GM19328 (cell line): ENCODE data around the gene BTNL9.
"Not testable (repeated sequence)": the region's sequence is repeated elsewhere in the genome, so short reads cannot be mapped to it uniquely, and the experiment has no call there.

ENCODE experiments used
- ATAC-seq: cut with Tn5 transposase; IDR thresholded peaks from one replicate; pipeline ENCODE4 v1.9.1; 2021; ENCODE audit warnings: mild to moderate bottlenecking, moderate library complexity; ENCODE audit not compliant: unreplicated experiment

BTNL9 gene

DNA sequence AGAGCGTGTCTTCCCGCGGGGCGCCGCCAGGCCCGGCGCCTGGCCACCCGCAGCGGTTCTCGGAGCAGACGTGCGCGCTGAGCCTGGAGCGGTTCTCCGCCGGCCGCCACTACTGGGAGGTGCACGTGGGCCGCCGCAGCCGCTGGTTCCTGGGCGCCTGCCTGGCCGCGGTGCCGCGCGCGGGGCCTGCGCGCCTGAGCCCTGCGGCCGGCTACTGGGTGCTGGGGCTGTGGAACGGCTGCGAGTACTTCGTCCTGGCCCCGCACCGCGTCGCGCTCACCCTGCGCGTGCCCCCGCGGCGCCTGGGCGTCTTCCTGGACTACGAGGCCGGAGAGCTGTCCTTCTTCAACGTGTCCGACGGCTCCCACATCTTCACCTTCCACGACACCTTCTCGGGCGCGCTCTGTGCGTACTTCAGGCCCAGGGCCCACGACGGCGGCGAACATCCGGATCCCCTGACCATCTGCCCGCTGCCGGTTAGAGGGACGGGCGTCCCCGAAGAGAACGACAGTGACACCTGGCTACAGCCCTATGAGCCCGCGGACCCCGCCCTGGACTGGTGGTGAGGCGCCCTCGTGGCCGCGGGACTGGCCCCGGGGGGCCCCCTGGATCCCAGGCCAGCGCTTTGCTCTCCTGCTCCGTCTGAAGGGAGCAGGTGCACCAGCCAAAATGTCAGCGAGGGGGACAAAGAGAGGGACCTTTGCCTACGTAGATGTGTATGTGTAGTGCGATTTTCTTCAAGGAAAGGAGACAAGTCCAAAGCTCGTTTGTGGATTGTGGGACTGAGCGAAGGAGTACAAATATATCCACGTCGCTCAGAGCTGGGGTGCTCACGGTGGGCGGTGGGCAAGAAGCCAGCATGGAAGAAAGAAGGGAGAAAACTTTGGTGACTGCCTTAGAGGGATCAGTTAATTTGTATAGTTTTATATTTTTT lies 19.5 kb downstream of the BTNL9 start:
- no peak for ATAC-seq

DNA sequence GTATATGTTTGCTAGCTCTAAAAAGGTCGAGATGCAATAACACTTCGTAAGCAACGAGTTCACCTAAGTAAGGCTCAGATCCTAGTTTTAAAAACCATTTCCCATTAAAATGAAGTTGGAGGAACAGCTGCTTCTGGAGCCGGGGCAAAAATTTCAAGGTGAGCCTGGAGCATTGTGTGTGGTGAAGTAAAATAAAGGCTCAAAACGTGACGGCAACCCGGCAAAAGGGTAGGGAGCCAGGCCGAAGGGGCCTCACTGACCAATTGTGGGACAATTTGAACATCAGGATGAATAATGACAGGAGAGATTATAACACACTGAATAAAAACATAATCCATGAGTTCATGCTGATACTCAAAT lies 20.1 kb downstream of the BTNL9 start:
- no peak for ATAC-seq

DNA sequence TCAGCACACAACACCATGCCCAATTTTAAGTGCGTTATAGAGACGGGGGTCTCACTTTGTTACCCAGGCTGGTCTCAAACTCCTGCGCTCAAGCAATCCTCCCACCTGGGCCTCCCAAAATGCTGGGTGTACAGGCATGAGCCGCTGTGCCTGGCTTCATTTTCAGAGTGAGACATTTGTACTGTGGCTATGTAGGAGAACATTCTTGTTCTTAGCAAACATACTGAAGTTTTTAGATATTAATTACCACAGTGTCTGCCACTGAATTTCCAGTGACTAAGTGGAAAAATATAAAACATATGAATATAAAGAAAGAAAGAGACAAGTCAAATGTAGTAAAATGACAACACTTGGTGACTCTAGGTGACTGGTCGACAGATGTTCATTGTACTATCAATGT lies 20.9 kb downstream of the BTNL9 start:
- no peak for ATAC-seq

DNA sequence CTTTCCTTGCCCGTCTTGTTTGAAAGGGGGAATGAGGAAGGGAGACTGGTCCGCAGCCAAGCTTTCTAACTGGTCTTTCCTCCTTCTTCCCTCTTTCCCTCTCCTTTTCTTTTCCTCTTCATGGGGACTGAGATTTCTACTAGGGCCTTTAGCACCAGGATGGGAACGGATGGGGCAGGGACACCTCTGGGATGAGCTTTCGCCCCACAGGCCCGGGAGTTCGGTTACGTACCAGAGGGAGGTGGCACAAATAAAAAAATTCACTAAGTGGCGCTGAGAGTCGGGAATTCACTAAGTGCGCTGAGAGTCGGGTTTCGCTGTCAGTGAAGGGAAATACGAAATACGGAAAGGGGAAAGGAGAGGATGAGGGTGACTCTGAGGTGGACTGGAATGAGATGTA lies 21.6 kb downstream of the BTNL9 start:
- ATAC-seq: no peak

DNA sequence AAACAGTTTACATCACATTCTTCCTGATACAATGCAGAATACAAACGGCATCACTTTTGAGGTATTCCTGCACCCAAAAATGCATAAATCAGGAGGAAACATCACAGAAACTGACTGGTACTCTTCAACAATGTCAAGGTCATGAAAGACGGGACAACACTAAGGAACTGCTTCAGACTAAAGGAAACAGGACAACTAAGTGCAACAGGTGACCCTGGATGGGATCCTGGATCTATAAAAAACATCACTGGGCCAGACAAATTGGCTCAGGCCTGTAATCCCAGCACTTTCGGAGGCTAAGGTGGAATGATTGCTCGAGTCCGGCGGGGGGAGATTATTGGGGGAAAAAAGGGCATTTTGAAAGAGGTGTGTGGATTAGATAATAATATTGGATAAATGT lies 22.6 kb downstream of the BTNL9 start:
- ATAC-seq: no peak

DNA sequence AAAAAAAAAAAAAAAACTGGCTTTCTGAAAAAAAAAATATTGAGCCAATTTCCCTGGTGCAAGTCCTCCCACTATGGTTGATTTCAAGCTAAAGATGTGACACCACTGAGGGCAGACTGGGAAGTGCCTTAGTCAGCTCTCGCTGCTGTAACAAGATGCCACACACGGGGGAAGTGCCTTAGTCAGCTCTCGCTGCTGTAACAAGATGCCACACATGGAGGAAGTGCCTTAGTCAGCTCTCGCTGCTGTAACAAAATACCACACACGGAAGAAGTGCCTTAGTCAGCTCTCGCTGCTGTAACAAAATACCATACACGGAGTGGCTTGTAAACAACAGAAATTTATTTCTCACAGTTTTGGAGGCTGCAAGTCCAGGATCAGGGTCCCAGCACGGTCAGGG lies 23.4 kb downstream of the BTNL9 start:
- no peak for ATAC-seq

DNA sequence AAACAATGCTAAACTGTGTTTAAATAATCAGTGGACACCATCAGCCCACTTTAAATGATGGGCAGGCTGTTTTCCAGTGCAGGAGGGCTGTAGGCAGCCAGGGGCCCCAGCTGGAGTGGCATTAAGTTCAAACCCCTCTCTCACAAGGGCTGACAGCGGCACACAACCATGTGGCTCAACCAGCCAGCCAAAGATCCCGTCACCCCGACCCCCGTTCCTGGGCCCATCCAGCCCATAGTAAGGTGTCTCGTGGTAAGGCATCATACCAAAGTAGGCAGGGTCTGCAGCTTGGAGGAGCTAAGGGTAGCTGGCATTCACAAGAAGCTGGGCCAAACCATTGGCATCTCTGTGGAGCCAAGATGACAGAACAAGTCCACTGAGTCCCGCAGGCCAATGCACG lies 24.9 kb downstream of the BTNL9 start:
- no peak for ATAC-seq

DNA sequence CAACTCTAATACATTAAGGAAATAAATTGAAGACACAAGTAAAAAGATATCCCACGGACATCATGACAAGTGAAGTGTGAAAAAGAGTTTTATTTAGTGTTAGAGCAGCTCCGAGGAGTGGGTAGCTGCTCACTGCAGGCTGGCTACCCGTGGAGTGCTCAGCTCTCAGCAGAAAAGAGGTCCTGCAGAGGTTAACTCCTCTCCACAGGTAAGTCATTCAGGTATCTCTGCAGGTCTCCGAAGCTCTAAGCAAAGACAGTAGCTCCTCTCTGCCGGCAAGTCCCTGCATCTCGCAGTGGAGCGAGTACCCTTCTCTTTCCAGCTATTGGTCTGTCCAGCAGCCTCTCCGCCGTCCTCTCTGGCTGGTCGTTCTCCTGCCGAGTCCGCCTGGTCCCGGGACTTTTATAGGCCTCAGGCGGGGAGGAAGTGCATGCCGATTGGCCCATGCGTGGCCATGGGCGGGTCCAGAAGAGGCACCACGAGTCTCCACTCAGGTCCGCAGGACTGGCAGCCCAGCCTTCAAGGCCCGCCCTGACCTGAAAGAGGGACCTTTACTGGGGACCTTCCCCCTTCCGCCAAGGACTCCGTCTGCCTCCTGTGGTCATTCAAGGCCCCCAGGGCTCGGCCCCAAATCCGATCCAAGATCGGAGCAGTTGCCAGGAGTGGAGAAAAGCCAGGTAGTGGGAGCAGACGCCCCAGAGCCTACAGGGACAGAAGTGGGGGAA lies 29.9 kb downstream of the BTNL9 start:
- ATAC-seq: no peak

DNA sequence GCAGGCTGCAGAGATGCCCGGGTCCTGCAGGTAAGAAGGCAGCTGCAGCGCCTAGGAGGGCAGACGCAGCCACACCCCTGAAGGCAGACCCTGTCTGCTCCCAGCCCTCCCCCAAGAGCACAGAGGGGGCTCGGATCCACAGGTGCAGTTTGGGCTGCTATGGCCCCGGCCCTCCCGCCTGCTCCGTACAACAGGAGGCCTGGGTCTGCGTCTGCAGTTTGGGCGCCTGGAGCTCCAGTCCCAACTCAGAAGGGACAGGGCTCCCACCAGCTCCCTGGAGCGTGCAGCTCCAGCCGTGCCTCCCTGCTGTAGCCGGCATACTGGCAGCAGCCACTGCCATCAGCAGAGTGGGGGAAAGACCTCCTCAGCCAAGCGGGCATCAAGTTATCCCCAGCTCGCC lies 30.5 kb downstream of the BTNL9 start:
- no peak for ATAC-seq

DNA sequence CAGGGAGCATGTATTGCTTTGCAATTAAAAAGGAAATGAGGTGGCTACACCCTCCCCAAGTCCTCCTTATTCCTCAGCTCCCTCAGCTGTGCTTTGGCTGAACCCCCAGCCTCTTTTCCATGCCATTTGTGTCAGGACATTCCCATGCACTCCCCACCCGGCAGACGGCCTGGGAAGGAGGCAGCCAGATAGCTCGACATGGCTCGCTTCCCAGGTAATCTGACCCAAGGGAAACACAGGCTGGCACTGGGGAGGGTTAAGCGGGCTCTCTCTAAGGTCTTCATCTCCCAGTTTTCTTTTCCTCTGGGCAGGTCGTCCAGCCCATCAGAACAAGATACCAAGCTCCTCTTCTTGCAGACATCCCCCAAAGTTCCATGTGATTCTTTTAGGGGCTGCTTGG lies 31.2 kb downstream of the BTNL9 start:
- ATAC-seq: no peak

DNA sequence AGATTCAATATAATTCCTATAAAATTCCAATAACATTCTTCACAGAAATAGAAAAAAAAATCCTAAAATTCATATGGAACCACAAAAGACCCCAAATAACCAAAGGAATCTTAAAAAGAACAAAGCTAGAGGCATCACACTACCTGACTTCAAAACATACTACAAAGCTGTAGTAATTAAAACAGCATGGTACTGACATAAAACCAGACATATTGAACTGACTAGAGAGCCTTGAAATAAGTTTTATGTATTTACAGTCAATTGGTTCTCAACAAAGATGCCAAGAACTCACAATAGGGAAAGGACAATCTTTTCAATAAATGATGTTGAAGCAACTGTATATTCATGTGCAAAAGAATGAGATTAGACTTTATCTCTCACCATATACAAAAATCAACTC lies 36.9 kb downstream of the BTNL9 start:
- no peak for ATAC-seq

DNA sequence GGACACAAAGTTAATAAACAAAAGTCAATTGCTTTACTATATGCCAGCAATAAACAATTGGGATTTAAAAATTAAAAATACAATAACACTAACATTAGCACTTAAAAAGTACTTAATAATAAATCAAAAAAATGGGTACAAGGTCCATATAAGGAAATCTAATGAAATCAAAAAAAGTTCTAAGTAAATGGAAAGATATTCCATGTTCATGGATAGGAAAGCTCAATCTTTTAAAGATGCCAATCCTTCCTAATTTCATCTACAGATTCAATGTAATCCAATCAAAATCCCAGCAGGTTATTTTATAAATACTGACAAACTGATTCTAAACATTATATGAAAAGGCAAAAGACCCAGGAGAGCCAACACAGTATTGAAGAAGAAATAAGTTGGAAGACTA lies 41.9 kb downstream of the BTNL9 start:
- no peak for ATAC-seq

DNA sequence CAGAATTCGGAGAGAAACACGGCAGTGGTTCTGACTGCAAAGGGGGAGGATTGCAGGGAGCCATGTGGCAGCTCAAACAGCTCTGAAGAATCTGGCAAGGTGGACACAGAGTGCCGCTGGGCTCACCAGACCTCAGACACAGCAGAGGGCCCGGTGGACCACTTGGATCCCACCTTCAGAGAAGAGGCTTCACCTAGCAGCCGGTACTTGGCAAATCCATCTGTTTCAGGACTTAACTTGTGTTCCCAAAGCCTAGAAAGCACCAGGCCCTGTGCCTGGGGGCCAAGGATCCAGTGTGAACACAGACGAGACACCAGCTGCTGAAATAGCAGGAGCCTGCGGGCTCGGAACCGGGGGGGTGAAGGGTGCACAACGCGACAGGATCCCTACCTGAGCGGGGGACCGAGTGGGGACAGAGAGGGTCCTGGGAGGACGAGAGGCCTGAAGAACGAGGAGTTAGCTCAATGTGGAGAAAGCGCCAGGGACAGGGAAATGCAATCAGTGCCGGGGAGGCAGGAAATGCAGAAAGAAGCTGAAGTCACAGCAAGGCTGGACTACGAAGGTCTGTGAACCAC lies 44.6 kb downstream of the BTNL9 start:
- ATAC-seq: no peak

DNA sequence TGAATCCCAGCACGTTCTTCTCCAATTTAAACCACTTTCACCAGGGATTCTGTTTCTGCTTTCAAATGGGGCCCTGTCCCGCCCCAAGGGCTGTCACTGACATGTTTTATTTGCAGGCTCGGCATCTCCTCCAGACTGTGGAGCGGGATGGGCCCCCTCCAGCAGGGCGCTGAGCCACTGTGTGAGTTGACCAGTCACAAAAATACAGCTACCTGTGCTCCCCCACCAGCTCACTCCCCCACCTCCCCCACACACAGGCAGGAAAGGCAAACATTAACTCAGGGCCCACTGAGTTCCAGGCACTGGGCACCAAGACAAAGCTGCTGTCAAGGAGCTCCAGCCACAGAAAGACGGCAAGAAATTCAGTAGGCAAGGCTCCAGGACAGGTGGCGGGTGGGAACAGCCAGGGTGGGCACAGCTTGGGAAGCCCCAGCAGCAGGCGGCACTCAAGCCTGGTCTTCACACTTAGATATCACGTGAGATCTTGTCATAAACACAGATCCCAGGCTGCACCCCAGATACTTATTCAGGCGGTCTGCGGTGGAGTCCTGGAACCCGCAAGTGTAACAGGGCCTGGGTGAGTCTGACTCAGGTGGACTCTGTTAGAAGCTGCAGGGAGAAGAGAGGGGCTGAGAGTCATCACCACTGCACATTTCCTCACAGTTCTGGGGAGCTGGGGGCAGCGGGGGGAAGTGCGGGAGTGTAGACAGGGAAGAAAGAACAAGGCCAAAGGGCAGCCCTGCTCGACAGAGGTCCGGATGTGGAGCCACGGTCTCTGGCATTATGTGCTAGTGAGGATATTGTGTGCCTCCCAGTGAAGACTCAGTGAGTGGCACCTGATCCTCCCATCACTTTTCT lies 46.2 kb downstream of the BTNL9 start:
- no peak for ATAC-seq

DNA sequence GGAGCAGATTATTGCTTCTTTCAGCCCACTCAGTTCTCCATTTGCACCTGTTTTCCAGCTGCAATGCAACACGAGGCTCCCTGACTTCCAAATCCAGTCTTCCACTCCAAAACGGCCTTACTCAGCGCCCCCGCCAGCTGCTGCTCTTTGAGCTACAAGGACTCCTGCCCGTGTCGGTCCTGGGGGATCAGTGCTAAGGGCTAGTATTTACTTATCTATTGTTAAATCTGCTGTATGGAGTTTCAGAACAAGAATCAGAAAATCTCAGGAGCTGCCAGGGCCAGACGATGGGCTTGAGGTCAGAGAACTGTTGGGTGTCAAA lies 46.8 kb downstream of the BTNL9 start:
- no peak for ATAC-seq

DNA sequence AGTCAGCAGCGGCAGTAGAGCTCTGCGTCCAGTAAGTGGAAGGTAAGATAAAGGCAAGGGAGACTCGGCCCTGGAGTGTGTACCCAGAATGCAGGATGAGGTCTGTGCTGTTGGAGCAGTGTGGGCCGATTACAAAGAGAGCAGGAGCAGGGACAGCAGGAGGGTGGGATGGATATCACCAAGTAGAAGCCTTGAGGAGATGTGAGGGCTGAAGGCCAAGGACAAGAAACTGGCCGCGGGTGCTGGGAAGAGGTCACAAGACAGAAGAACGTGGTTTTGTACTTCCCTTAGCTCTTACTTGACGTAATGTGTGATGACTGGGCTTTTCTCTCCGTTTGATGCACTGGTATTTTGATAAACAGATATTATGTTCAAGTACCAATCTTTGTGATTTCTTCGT lies 47.2 kb downstream of the BTNL9 start:
- no peak for ATAC-seq

DNA sequence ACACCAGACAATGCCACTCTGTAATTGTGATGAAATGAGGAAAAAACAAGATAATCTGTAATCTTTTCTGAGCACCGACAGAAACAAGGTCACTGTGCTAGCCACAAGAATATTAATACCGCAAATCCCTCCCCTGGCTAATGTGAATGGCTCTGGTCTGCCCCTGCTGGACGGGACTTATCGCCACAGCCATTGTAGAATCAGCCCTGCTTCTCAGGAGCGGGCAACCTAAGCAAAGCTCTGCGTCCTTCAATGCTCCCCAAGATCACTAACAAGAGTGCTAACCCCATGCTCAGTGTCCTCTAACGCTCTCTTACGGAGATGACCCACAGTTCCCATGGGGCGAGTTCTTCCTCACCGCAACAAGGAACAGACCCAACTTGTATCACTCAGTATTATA lies 48.2 kb downstream of the BTNL9 start:
- no peak for ATAC-seq

DNA sequence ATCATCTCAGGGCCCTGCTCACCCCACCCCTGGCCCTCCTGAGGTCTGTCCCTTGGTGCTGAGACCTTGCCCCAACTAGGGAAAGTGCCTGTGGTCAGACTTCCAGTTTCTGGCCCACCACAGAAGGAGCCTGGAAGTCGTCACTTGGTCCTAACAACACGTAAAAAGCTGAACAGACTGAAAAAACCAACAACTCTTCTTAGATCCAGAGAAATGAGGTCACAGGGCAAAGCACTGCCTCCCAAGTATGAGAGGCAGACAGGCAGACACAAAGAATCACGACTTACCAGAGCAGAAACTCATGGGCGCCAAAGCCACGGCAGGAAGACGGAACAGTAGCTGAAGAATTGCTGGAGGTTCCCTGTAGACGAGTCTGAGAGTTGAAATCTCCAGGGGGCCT lies 52.4 kb downstream of the BTNL9 start:
- ATAC-seq: no peak

DNA sequence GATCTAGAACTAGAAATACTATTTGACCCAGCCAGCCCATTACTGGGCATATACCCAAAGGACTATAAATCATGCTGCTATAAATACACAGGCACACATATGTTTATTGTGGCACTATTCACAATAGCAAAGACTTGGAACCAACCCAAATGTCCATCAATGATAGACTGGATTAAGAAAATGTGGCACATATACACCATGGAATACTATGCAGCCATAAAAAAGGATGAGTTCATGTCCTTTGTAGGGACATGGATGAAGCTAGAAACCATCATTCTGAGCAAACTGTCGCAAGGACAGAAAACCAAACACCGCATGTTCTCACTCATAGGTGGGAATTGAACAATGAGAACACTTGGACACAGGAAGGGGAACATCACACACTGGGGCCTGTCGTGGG lies 55.1 kb downstream of the BTNL9 start:
- ATAC-seq: not testable (repeated sequence)

DNA sequence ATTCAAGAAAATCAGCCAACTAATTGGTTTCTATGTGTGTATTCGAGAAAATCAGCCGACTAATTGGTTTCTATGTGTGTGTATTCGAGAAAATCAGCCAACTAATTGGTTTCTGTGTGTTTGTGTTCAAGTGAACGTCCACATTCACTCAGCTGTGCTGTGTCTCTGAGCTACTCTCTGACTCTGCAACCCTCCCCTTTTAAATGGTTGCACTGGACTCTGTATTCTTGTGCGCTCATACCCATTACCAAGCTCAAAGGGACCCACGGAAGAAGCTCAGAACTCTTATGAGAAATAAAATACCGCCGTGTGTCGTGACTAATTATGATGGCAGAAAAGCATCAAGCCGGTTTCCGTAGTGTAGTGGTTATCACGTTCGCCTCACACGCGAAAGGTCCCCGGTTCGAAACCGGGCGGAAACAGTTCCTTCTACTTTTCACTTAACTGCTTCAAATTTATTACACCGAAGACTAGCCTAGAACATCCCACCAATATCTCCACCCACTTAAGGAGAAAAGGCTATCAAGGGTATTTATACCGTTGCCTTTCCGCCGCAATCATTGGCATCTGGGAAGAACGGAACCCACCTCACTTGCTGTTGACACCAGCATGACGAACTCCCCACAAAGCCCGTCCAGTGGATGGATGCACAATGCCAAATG lies 56.8 kb downstream of the BTNL9 start:
- ATAC-seq: not testable (repeated sequence)

DNA sequence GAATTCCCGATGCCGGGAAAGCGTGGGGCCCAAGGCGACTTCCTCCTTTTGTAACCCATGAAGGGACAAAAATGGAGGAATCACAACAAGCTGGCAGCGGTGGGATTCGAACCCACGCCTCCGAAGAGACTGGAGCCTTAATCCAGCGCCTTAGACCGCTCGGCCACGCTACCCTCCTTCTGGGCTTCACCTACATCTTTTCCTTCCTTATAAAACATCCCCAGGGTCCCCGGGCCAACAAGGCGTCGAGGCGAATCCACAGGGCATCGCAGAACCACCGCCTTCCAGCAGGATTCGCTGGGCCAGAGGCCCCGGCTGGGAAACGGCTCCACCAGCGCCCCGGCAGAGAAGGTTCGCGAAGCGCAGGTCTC lies 57.3 kb downstream of the BTNL9 start:
- ATAC-seq: not testable (repeated sequence)
